ENCODE results near the gene LDB3. TPM values are rescaled to one million over a fixed set of nuclear protein-coding genes. Genes with fewer than 3 reads are reported as not detected.

The LDB3 gene
- total and polyA plus RNA-seq, 9 of the 15 experiments (the other 6 are each of a cell fraction or from before 2014, with no cell fraction given) = 0.03 TPM; not detected in 8

GRCh38 chr10:86630079-86630478, 38.2 kb upstream of the LDB3 start (continued):
- TF ChIP-seq BCLAF1 (IDR thresholded peaks at IDR 0.05; ENCODE audit: borderline replicate concordance in 1 of 2, control insufficient read depth in 1 of 2, low read depth in 2 of 2, low read length in 1 of 2) = no peak
- TF ChIP-seq MLX (CRISPR knock-in tag; conservative IDR thresholded peaks at IDR 0.05) = no peak
- no peak for TF ChIP-seq CHD2 (IDR thresholded peaks at IDR 0.05; ENCODE audit: low read depth, low read length)
- no peak for TF ChIP-seq USF1 (CRISPR knock-in tag; IDR thresholded peaks at IDR 0.05)
